Fibroblast of lung (primary cell): ENCODE data around the gene RETREG2. TPM values are rescaled to one million over a fixed set of nuclear protein-coding genes. Genes with fewer than 3 reads are reported as not detected.
A peak's percentile ranks its signal among the peaks of the same experiment; 100 is the strongest.

Experiments
- DNase-seq, 2 donors: peaks; one replicate each; pipeline versions ENCODE4 v3.0.0 to v3.0.0-alpha.2; 2010; ENCODE audit warnings: low read depth in 2 of 2
- H2AFZ ChIP-seq: 2 replicates; pipeline ENCODE4 v1.5.1; 2012; ENCODE audit warnings: low read length, control low read depth, inconsistent platforms
- H3K27ac ChIP-seq: 2 replicates; pipeline ENCODE4 v1.5.1; 2011; ENCODE audit warnings: low read length, control low read depth; ENCODE audit not compliant: insufficient read depth
- H3K27me3 ChIP-seq: 2 replicates; pipeline ENCODE4 v1.5.1; 2011; ENCODE audit warnings: mild to moderate bottlenecking, low read length; ENCODE audit not compliant: control insufficient read depth, insufficient read depth
- H3K36me3 ChIP-seq: 2 replicates; pipeline ENCODE4 v1.5.1; 2011; ENCODE audit warnings: low read length; ENCODE audit not compliant: control insufficient read depth, insufficient read depth
- H3K4me1 ChIP-seq: 2 replicates; pipeline ENCODE4 v1.5.1; 2011; ENCODE audit warnings: low read length; ENCODE audit not compliant: control insufficient read depth, insufficient read depth; ENCODE audit errors: extremely low read depth
- H3K4me2 ChIP-seq: 2 replicates; pipeline ENCODE4 v1.5.1; 2011; ENCODE audit warnings: low read length, control low read depth; ENCODE audit not compliant: insufficient read depth; ENCODE audit errors: extremely low read depth
- H3K4me3 ChIP-seq, 4 experiments: fragments of 200-600 bp in 1 of 4; sonication (generic) in 1 of 4; replicated peaks in 1 of 4; 2 replicates each; pipeline ENCODE4 v1.5.1; 2011 to 2016; ENCODE audit warnings: low read length in 4 of 4, low read depth in 3 of 4, mild to moderate bottlenecking in 3 of 4, control low read depth in 2 of 4, inconsistent platforms in 1 of 4, mixed read lengths in 1 of 4; ENCODE audit not compliant: insufficient read depth in 1 of 4; ENCODE audit errors: control extremely low read depth in 1 of 4
- H3K79me2 ChIP-seq: 2 replicates; pipeline ENCODE4 v1.5.1; 2012; ENCODE audit warnings: mild to moderate bottlenecking, low read length, inconsistent platforms; ENCODE audit not compliant: control insufficient read depth, insufficient read depth
- H3K9ac ChIP-seq: 2 replicates; pipeline ENCODE4 v1.5.1; 2011; ENCODE audit warnings: mild to moderate bottlenecking, low read length, control low read depth; ENCODE audit not compliant: insufficient read depth
- H3K9me3 ChIP-seq: 2 replicates; pipeline ENCODE4 v1.5.1; 2012; ENCODE audit warnings: low read depth, low read length; ENCODE audit not compliant: control insufficient read depth, insufficient read depth
- H4K20me1 ChIP-seq: 2 replicates; pipeline ENCODE4 v1.5.1; 2011; ENCODE audit warnings: low read length; ENCODE audit not compliant: control insufficient read depth, insufficient read depth; ENCODE audit errors: extremely low read depth
- EZH2 ChIP-seq: IDR thresholded peaks from 2 replicates; pipeline ENCODE4 v1.5.1; 2012; ENCODE audit warnings: low read length, control low read depth, mild to moderate bottlenecking; ENCODE audit errors: missing control alignments
- polyA plus RNA-seq, 2 donors: library from polyadenylated mRNA; depleted of rRNA in 1 of 2; stranded (reverse) in 1 of 2; unstranded in 1 of 2; fragments of >200 nt; gene quantifications; 2 replicates each; pipeline ENCODE4 v1.2.1, GENCODE V29; 2011 to 2012; ENCODE audit warnings: missing spikeins in 1 of 2
- total RNA-seq: library from RNA; depleted of rRNA; stranded (reverse); fragments of >200 nt; gene quantifications from 2 replicates; pipeline ENCODE4 v1.2.1, GENCODE V29; 2014
- TF ChIP-seq, protein P1 (sequence below), 2 donors: IDR thresholded peaks in 1 of 2; conservative IDR thresholded peaks in 1 of 2; 1 replicate in 1 of 2; 2 replicates in 1 of 2; pipeline ENCODE4 v1.5.1; 2011 to 2012; ENCODE audit warnings: low read length in 2 of 2, control low read depth in 1 of 2, inconsistent platforms in 1 of 2, low read depth in 1 of 2, mild to moderate bottlenecking in 1 of 2

The RETREG2 gene
- total and polyA plus RNA-seq, 2 donors (not counting 1 experiment from before 2014, with no cell fraction given), result 64.6 to 88.7 TPM

- H3K4me3 ChIP-seq, result peak within 1 kb of the TSS; percentile 43 to 65 (median 53)
- no peak for TF ChIP-seq EZH2
- TF ChIP-seq, protein P1, sequence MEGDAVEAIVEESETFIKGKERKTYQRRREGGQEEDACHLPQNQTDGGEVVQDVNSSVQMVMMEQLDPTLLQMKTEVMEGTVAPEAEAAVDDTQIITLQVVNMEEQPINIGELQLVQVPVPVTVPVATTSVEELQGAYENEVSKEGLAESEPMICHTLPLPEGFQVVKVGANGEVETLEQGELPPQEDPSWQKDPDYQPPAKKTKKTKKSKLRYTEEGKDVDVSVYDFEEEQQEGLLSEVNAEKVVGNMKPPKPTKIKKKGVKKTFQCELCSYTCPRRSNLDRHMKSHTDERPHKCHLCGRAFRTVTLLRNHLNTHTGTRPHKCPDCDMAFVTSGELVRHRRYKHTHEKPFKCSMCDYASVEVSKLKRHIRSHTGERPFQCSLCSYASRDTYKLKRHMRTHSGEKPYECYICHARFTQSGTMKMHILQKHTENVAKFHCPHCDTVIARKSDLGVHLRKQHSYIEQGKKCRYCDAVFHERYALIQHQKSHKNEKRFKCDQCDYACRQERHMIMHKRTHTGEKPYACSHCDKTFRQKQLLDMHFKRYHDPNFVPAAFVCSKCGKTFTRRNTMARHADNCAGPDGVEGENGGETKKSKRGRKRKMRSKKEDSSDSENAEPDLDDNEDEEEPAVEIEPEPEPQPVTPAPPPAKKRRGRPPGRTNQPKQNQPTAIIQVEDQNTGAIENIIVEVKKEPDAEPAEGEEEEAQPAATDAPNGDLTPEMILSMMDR (conservative IDR thresholded peaks at IDR 0.05 in 1 of 2, IDR thresholded peaks at IDR 0.05 in 1 of 2; ENCODE audit: low read depth in 1 of 2, low read length in 2 of 2), result no peak
- peak within 1 kb of the TSS; percentile 9 for H2AFZ ChIP-seq
- peaks cover 13% of the 10 kb centered on the region for H3K4me1 ChIP-seq
- DNase-seq, result peak; percentile 90 to 94
- H3K27ac ChIP-seq, result peak within 1 kb of the TSS; percentile 87
- H3K9me3 ChIP-seq, result no peaks in the 10 kb centered on the region
- H3K36me3 ChIP-seq, result peaks cover 22% of the 10 kb centered on the region
- H3K9ac ChIP-seq, result peak within 1 kb of the TSS; percentile 74
- no peaks in the 10 kb centered on the region for H3K27me3 ChIP-seq
- no peaks in the 10 kb centered on the region for H3K79me2 ChIP-seq
- no peaks in the 10 kb centered on the region for H4K20me1 ChIP-seq
- H3K4me2 ChIP-seq, result peak within 1 kb of the TSS; percentile 74
Observed at GRCh38 chr2:219218732-219219701, 40.9 kb downstream of the RETREG2 start, which contains the start of gene ABCB6. Gene ABCB6 (minus strand): TSS chr2:219218958. CDS start chr2:219218673, 285 bp downstream.

DNA sequence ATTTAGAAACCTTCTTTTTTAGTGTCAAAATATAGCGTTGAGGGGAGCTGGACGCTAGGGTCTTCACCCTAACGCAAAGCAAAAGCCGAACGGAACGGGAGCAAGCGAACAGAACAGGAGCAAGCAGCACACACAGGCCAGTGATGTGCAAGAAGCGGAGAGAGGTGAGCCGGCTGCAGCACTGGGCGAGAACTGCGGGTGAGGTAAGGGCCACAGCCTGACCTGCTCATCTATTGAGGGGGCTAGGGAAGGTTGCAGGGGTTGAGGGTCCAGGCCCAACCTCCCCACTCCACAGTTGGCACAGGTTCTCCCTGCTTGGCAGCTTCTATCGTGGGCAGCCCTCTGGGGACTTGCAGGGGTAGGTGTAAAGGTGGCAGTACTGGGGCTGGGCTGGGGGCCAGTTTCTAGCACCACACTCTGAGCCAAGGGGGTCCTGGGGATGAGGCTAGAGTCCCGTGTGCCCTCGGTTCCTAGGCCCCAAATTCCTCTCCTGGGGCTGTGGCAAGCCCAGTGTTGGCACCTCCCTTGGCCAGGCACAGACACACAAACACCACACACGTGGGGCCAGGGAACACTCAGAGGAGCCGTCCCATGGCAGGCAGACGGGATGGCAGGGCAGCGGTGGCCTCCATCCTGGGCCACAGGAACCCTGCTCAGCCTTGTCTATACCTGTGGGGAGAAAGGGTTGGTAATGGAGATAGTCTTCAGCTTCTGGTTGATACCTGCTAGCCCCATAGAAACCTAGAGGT is 41.9 kb downstream of the RETREG2 start:
- Histone ChIP-seq H3K27me3 (no peaks in the 10 kb centered on the region), H4K20me1 (no peaks in the 10 kb centered on the region), H2AFZ (no peak overlapping the region), H3K4me1 (peaks cover 13% of the 10 kb centered on the region), H3K79me2 (no peaks in the 10 kb centered on the region), H3K4me2 (no peak overlapping the region), H3K9me3 (no peaks in the 10 kb centered on the region), H3K9ac (no peak overlapping the region), H3K27ac (no peak overlapping the region), H3K4me3 (no peak overlapping the region), H3K36me3 (peaks cover 21% of the 10 kb centered on the region)
- TF ChIP-seq, protein P1 (conservative IDR thresholded peaks at IDR 0.05 in 1 of 2, IDR thresholded peaks at IDR 0.05 in 1 of 2; ENCODE audit: low read depth in 1 of 2, low read length in 2 of 2), result no peak
- TF ChIP-seq EZH2, result no peak
- no peak for DNase-seq
